Rectal smooth muscle tissue (tissue), 1 donor: ENCODE results near the gene FCHSD2.
"Not testable (repeated sequence)": the region's sequence is repeated elsewhere in the genome, so short reads cannot be mapped to it uniquely, and the experiment has no call there.

Experiments
- H3K27ac ChIP-seq: one replicate; pipeline ENCODE4 v1.7.0; 2013; ENCODE audit warnings: low read depth, low read length, inconsistent platforms
- H3K27me3 ChIP-seq: one replicate; pipeline ENCODE4 v1.7.0; 2013; ENCODE audit warnings: low read length; ENCODE audit not compliant: control insufficient read depth, insufficient read depth
- H3K36me3 ChIP-seq: one replicate; pipeline ENCODE4 v1.7.0; 2013; ENCODE audit warnings: low read length; ENCODE audit not compliant: control insufficient read depth, insufficient read depth
- H3K4me1 ChIP-seq: one replicate; pipeline ENCODE4 v1.7.0; 2013; ENCODE audit warnings: low read length; ENCODE audit not compliant: control insufficient read depth, insufficient read depth
- H3K4me3 ChIP-seq: one replicate; pipeline ENCODE4 v1.7.0; 2013; ENCODE audit warnings: low read length
- H3K9ac ChIP-seq: one replicate; pipeline ENCODE4 v1.7.0; 2013; ENCODE audit warnings: low read length

Gene FCHSD2

GRCh38 chr11:73091521-73092305 is 50.4 kb downstream of the FCHSD2 start:
- no peaks in the 10 kb centered on the region for H3K36me3 ChIP-seq
- no peak overlapping the region for H3K9ac ChIP-seq
- no peaks in the 10 kb centered on the region for H3K27me3 ChIP-seq
- H3K4me3 ChIP-seq, result no peak overlapping the region
- H3K27ac ChIP-seq, result no peak overlapping the region
- H3K4me1 ChIP-seq, result peaks cover 4% of the 10 kb centered on the region

GRCh38 chr11:73087730-73088129 is 54.4 kb downstream of the FCHSD2 start:
- Histone ChIP-seq H3K4me1 (no peaks in the 10 kb centered on the region), H3K27me3 (no peaks in the 10 kb centered on the region), H3K4me3 (no peak overlapping the region), H3K27ac (no peak overlapping the region), H3K9ac (no peak overlapping the region), H3K36me3 (no peaks in the 10 kb centered on the region)

GRCh38 chr11:73085189-73085875 is 56.8 kb downstream of the FCHSD2 start:
- no peaks in the 10 kb centered on the region for H3K36me3 ChIP-seq
- H3K4me3 ChIP-seq, result no peak overlapping the region
- no peaks in the 10 kb centered on the region for H3K27me3 ChIP-seq
- no peaks in the 10 kb centered on the region for H3K4me1 ChIP-seq
- H3K27ac ChIP-seq, result no peak overlapping the region
- H3K9ac ChIP-seq, result no peak overlapping the region

- no peak overlapping the region for H3K4me3 ChIP-seq
- H3K27ac ChIP-seq, result no peak overlapping the region
- H3K9ac ChIP-seq, result no peak overlapping the region
- no peaks in the 10 kb centered on the region for H3K27me3 ChIP-seq
- H3K36me3 ChIP-seq, result no peaks in the 10 kb centered on the region
- no peaks in the 10 kb centered on the region for H3K4me1 ChIP-seq
Measured at GRCh38 chr11:73078631-73079030, 63.5 kb downstream of the FCHSD2 start.

- Histone ChIP-seq H3K27me3 (no peaks in the 10 kb centered on the region), H3K4me1 (peaks cover 7% of the 10 kb centered on the region), H3K27ac (no peak overlapping the region), H3K4me3 (no peak overlapping the region), H3K36me3 (no peaks in the 10 kb centered on the region), H3K9ac (no peak overlapping the region)
Measured at GRCh38 chr11:73077454-73077853, 64.7 kb downstream of the FCHSD2 start.

GRCh38 chr11:73074319-73074718 is 67.8 kb downstream of the FCHSD2 start:
- no peak overlapping the region for H3K9ac ChIP-seq
- no peak overlapping the region for H3K4me3 ChIP-seq
- H3K36me3 ChIP-seq, result no peaks in the 10 kb centered on the region
- H3K27ac ChIP-seq, result no peak overlapping the region
- no peaks in the 10 kb centered on the region for H3K27me3 ChIP-seq
- peaks cover 8% of the 10 kb centered on the region for H3K4me1 ChIP-seq

GRCh38 chr11:73072935-73073481 is 69.1 kb downstream of the FCHSD2 start:
- H3K4me3 ChIP-seq, result peak overlapping the region; percentile 0
- H3K27me3 ChIP-seq, result no peaks in the 10 kb centered on the region
- H3K27ac ChIP-seq, result no peak overlapping the region
- no peaks in the 10 kb centered on the region for H3K36me3 ChIP-seq
- H3K4me1 ChIP-seq, result peaks cover 8% of the 10 kb centered on the region
- no peak overlapping the region for H3K9ac ChIP-seq

GRCh38 chr11:73070653-73071052 is 71.5 kb downstream of the FCHSD2 start:
- H3K4me3 ChIP-seq, result no peak overlapping the region
- no peaks in the 10 kb centered on the region for H3K36me3 ChIP-seq
- no peak overlapping the region for H3K27ac ChIP-seq
- H3K9ac ChIP-seq, result no peak overlapping the region
- peaks cover 8% of the 10 kb centered on the region for H3K4me1 ChIP-seq
- H3K27me3 ChIP-seq, result no peaks in the 10 kb centered on the region

GRCh38 chr11:73061857-73062424 is 80.2 kb downstream of the FCHSD2 start:
- H3K27ac ChIP-seq, H3K4me3 ChIP-seq, H3K36me3 ChIP-seq, H3K9ac ChIP-seq, H3K27me3 ChIP-seq, H3K4me1 ChIP-seq: not testable (repeated sequence)

- H3K27ac ChIP-seq, H3K4me1 ChIP-seq, H3K36me3 ChIP-seq, H3K9ac ChIP-seq, H3K27me3 ChIP-seq, H3K4me3 ChIP-seq: not testable (repeated sequence)
Measured at GRCh38 chr11:73061434-73061833, 80.7 kb downstream of the FCHSD2 start.

- Histone ChIP-seq H3K4me3 (no peak overlapping the region), H3K36me3 (no peaks in the 10 kb centered on the region), H3K9ac (no peak overlapping the region), H3K27me3 (no peaks in the 10 kb centered on the region), H3K27ac (no peak overlapping the region), H3K4me1 (peaks cover 4% of the 10 kb centered on the region)
Measured at GRCh38 chr11:73059915-73060314, 82.2 kb downstream of the FCHSD2 start.

- H3K27me3 ChIP-seq, result no peaks in the 10 kb centered on the region
- no peaks in the 10 kb centered on the region for H3K36me3 ChIP-seq
- no peak overlapping the region for H3K9ac ChIP-seq
- H3K4me3 ChIP-seq, result no peak overlapping the region
- peaks cover 4% of the 10 kb centered on the region for H3K4me1 ChIP-seq
- H3K27ac ChIP-seq, result no peak overlapping the region
Measured at GRCh38 chr11:73058989-73059674, 83.0 kb downstream of the FCHSD2 start.
